Skeletal muscle satellite cell (primary cell): ENCODE measurements around the gene MTUS2.
"Not testable (repeated sequence)": the region's sequence is repeated elsewhere in the genome, so short reads cannot be mapped to it uniquely, and the experiment has no call there.

Experiments
- H3K27me3 ChIP-seq: 2 replicates; pipeline ENCODE4 v1.7.0; 2013; ENCODE audit warnings: low read length; ENCODE audit not compliant: control insufficient read depth, insufficient read depth
- H3K36me3 ChIP-seq: 2 replicates; pipeline ENCODE4 v1.7.0; 2013; ENCODE audit warnings: mild to moderate bottlenecking, control low read depth, low read length; ENCODE audit not compliant: insufficient read depth
- H3K4me1 ChIP-seq: 2 replicates; pipeline ENCODE4 v1.7.0; 2013; ENCODE audit warnings: low read length; ENCODE audit not compliant: control insufficient read depth, insufficient read depth
- H3K4me2 ChIP-seq: 2 replicates; pipeline ENCODE4 v1.7.0; 2013; ENCODE audit warnings: mild to moderate bottlenecking, low read length
- H3K4me3 ChIP-seq: 2 replicates; pipeline ENCODE4 v1.7.0; 2013; ENCODE audit warnings: low read length
- H3K9ac ChIP-seq: 2 replicates; pipeline ENCODE4 v1.7.0; 2013; ENCODE audit warnings: mild to moderate bottlenecking, low read depth, low read length, moderate library complexity
- H3K9me3 ChIP-seq: replicated peaks from 2 replicates; pipeline ENCODE4 v1.7.0; 2013; ENCODE audit warnings: mild to moderate bottlenecking, control low read depth, low read length

Gene MTUS2

DNA sequence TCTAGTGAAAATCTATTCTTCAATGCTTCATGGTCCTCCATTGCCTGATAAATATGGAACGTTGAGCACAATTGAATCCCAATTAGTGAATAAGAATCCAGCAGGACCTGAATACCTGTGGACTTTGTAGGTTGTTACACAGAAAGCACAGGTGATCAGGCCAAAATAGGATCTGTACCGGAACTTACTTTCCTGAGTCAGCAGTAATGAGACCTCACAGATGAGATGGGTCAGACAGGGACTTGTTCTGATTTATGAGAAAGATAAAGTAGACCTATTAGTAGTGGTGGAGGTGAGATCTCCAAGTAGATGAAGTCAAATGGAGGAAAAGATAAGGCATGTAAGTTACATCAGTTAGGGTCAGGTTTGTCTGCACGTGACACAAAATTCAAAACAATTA, 351.1 kb downstream of the MTUS2 start:
- Histone ChIP-seq H3K9ac (no peak overlapping the region), H3K4me2 (no peak overlapping the region), H3K27me3 (no peaks in the 10 kb centered on the region), H3K4me3 (no peak overlapping the region), H3K4me1 (no peaks in the 10 kb centered on the region), H3K9me3 (peaks cover 3% of the 10 kb centered on the region), H3K36me3 (no peaks in the 10 kb centered on the region)

DNA sequence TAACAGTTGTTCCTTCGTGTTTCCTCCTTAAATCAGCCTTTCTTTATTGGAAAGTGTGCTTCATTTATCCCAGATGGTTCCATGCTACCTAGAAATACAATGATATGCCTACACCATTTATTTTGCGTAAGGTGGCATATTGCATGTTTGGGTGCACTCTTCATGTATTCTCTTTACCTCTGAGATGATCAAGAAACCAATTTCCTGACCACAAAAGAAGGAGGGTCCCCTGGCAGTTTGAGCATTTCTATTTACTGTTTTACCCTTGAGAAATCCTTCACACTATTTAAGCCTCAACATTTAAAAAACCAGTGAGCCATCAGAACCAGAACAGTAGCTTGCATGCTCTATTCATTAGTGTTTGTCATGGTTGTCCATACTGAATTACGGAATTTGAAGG, 354.0 kb downstream of the MTUS2 start:
- Histone ChIP-seq H3K4me1 (no peaks in the 10 kb centered on the region), H3K4me2 (no peak overlapping the region), H3K4me3 (no peak overlapping the region), H3K9ac (no peak overlapping the region), H3K9me3 (peaks cover 3% of the 10 kb centered on the region), H3K27me3 (no peaks in the 10 kb centered on the region), H3K36me3 (no peaks in the 10 kb centered on the region)

DNA sequence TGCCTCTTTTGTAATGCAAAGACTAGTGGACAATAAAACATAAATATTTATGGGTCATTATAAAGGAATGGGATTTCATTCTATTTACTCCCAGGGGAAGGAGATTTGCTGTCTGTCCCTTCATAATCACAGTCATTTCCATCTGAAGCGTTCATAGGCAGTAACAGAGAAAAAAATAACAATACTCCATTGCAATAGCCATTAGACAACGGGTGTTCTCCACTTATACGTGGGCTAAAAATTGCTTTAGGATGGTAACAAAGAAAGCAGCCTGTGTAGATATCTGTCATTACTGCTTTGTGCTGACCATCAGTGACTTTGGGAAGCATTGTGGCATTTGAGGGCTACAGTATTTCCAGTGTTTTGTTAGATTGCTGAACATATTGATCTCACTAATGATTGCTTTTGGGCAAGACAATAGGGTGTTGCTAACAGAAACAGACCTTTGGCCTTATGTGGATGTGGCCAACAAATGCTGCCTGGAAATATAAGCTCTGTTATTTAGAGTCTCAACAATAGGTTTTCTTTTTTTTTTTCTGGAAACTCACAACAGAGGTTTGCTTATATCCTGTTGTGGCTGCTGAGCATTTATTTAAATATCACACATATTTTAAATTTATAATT, 355.2 kb downstream of the MTUS2 start:
- peaks cover 3% of the 10 kb centered on the region for H3K9me3 ChIP-seq
- no peak overlapping the region for H3K9ac ChIP-seq
- H3K27me3 ChIP-seq, result no peaks in the 10 kb centered on the region
- H3K4me1 ChIP-seq, result no peaks in the 10 kb centered on the region
- H3K36me3 ChIP-seq, result no peaks in the 10 kb centered on the region
- H3K4me3 ChIP-seq, result no peak overlapping the region
- H3K4me2 ChIP-seq, result no peak overlapping the region

DNA sequence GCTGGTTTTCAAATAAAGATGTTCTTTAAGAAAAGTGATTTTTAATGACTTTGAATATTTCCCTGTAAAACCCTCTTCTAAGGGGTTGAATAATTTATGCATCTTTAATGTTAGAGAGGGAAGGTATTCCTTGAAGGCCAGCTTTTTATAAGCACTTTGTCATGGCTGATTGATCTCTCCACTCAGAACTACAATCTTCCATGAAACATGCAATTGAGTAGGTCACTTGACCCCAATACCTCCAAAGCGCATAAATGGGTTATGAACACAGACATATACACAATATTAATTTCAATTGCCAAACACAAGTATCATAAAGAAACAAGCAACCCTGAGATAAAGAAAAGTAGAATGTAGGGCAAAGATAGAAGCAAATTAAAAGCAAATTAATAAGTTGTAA, 359.9 kb downstream of the MTUS2 start:
- no peak overlapping the region for H3K9ac ChIP-seq

GRCh38 chr13:29182216-29182615, 362.1 kb downstream of the MTUS2 start:
- no peak overlapping the region for H3K9ac ChIP-seq
- no peak overlapping the region for H3K4me2 ChIP-seq
- H3K36me3 ChIP-seq, result no peaks in the 10 kb centered on the region
- no peaks in the 10 kb centered on the region for H3K4me1 ChIP-seq
- H3K4me3 ChIP-seq, result no peak overlapping the region
- H3K9me3 ChIP-seq, result no peaks in the 10 kb centered on the region
- H3K27me3 ChIP-seq, result no peaks in the 10 kb centered on the region

More for the DNA sequence above, 359.9 kb downstream of the MTUS2 start:
- H3K9me3 ChIP-seq, result no peaks in the 10 kb centered on the region
- H3K4me3 ChIP-seq, result no peak overlapping the region
- H3K4me1 ChIP-seq, result no peaks in the 10 kb centered on the region
- no peaks in the 10 kb centered on the region for H3K36me3 ChIP-seq
- H3K4me2 ChIP-seq, result no peak overlapping the region
- H3K27me3 ChIP-seq, result no peaks in the 10 kb centered on the region

DNA sequence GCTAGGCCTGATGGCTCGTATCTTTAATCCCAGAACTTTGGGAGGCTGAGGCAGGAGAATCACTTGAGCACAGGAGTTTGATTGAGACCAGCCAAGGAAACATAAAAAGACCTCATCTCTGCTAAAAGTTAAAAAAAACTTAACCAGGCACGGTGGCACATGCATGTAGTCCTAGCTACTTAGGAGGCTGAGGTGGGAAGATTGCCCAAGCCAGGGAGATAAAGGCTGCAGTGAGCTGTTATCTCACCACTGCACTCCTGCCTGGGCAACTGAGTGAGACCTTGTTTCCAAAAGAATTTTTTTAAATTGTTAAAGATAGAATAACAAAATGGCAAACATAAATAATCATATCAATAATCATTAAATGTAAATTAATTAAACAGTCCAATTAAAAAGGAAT, 365.8 kb downstream of the MTUS2 start:
- Histone ChIP-seq H3K36me3 (no peaks in the 10 kb centered on the region), H3K9me3 (no peaks in the 10 kb centered on the region), H3K9ac (no peak overlapping the region), H3K27me3 (no peaks in the 10 kb centered on the region), H3K4me3 (no peak overlapping the region), H3K4me2 (no peak overlapping the region), H3K4me1 (no peaks in the 10 kb centered on the region)

DNA sequence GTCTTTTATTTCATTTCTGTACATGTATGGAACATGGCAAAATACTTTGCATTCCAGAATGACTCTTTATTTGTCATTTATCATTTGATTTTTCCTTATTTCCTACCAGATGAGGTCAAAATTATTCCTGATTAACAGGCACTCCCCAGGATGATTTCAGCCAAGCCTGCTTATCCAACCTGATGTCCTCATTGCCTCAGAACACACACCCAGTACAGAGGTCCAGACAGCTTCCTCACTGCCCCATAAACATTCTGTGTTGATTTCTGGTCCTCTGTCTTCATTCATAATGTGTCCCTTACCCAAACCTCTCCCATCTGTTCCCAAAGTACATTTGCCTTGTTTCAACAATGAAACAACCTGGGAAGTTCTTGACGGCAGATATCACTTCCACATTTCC, 367.4 kb downstream of the MTUS2 start:
- no peak overlapping the region for H3K4me3 ChIP-seq
- H3K9me3 ChIP-seq, result no peaks in the 10 kb centered on the region
- no peaks in the 10 kb centered on the region for H3K4me1 ChIP-seq
- no peaks in the 10 kb centered on the region for H3K27me3 ChIP-seq
- no peaks in the 10 kb centered on the region for H3K36me3 ChIP-seq
- H3K9ac ChIP-seq, result no peak overlapping the region
- H3K4me2 ChIP-seq, result no peak overlapping the region

- no peaks in the 10 kb centered on the region for H3K9me3 ChIP-seq
- no peak overlapping the region for H3K9ac ChIP-seq
- no peaks in the 10 kb centered on the region for H3K27me3 ChIP-seq
- H3K4me3 ChIP-seq, result no peak overlapping the region
- no peak overlapping the region for H3K4me2 ChIP-seq
- H3K36me3 ChIP-seq, result no peaks in the 10 kb centered on the region
- no peaks in the 10 kb centered on the region for H3K4me1 ChIP-seq
Observed at GRCh38 chr13:29190298-29190697, 370.2 kb downstream of the MTUS2 start.

DNA sequence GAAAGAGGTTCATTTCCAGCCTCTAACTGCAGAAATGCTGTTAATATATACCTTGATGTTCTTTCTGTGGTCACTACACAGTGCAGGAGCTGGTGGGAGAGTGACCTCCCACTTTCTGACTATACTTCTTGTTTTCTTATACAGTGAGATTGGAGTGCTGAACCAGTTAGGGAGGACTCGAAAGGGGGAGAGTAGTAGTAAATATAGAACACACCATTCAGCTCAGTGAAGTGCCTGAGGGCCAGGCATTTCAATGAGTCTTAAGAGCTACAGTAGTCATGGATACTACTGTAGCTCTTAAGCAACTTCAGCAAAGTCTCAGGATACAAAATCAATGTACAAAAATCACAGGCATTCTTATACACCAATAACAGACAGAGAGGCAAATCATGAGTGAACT, 372.9 kb downstream of the MTUS2 start:
- no peak overlapping the region for H3K4me2 ChIP-seq
- no peaks in the 10 kb centered on the region for H3K27me3 ChIP-seq
- no peaks in the 10 kb centered on the region for H3K9me3 ChIP-seq
- no peak overlapping the region for H3K4me3 ChIP-seq
- no peaks in the 10 kb centered on the region for H3K4me1 ChIP-seq
- H3K9ac ChIP-seq, result no peak overlapping the region
- H3K36me3 ChIP-seq, result no peaks in the 10 kb centered on the region

- no peaks in the 10 kb centered on the region for H3K27me3 ChIP-seq
- no peak overlapping the region for H3K9ac ChIP-seq
- no peak overlapping the region for H3K4me2 ChIP-seq
Observed at GRCh38 chr13:29195456-29195855, 375.3 kb downstream of the MTUS2 start.

DNA sequence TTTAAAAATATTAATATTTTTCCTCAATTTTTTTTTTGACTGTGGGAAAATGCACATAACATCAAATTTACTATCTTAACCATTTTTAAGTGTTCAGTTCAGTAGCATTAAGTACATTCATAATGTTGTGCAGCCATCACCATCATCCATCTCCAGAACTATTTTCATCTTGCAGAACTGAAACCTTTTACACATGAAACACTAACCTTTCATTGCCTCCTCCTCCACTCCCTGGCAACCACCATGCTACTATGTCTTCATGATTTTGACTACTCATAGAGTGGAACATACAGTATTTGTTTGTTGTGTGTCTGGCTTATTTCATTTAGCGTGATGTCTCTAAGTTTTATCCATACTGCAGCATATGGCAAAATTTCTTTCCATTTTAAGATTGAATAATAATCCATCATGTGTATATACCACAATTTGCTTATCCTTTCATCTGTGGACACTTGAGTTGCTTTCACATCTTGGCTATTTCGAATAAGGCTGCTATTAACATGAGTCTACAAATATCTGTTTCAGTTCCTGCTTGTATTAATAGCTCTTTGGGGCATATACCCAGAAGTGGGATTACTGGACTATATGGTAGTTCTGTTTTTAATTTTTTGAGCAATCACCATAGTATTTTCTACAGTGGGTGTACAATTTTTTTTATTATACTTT, 376.4 kb downstream of the MTUS2 start:
- no peaks in the 10 kb centered on the region for H3K36me3 ChIP-seq
- H3K4me3 ChIP-seq, result no peak overlapping the region
- no peaks in the 10 kb centered on the region for H3K4me1 ChIP-seq
- no peak overlapping the region for H3K9ac ChIP-seq
- no peaks in the 10 kb centered on the region for H3K9me3 ChIP-seq
- H3K27me3 ChIP-seq, result no peaks in the 10 kb centered on the region
- no peak overlapping the region for H3K4me2 ChIP-seq

More at GRCh38 chr13:29195456-29195855, 375.3 kb downstream of the MTUS2 start:
- H3K36me3 ChIP-seq, result no peaks in the 10 kb centered on the region
- no peaks in the 10 kb centered on the region for H3K4me1 ChIP-seq
- no peaks in the 10 kb centered on the region for H3K9me3 ChIP-seq
- H3K4me3 ChIP-seq, result no peak overlapping the region

DNA sequence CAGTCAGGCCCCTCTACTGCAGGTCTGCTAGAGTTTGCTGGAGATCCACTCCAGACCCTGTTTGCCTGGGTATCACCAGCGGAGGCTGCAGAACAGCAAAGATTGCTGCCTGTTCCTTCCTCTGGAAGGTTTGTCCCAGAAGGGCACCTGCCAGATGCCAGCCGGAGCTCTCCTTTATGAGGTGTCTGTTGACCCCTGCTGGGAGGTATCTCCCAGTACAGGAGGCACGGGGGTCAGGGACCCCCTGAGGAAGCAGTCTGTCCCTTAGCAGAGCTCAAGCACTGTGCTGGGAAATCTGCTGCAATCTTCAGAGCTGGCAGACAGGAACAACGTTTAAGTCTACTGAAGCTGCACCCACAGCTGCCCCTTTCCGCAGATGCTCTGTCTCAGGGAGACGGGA, 382.6 kb downstream of the MTUS2 start:
- not testable (repeated sequence) for H3K9me3 ChIP-seq, H3K27me3 ChIP-seq, H3K4me3 ChIP-seq, H3K4me2 ChIP-seq, H3K36me3 ChIP-seq, H3K4me1 ChIP-seq, H3K9ac ChIP-seq
